ENCODE measurements around the gene LHPP. TPM values are rescaled to one million over a fixed set of nuclear protein-coding genes. Genes with fewer than 3 reads are reported as not detected.
A peak's percentile ranks its signal among the peaks of the same experiment; 100 is the strongest.

LHPP gene
- total and polyA plus RNA-seq, 10 donors: 16.8 to 36.8 (median 23.5) TPM

GRCh38 chr10:124508907-124509454 lies 47.4 kb downstream of the LHPP start:
- Histone ChIP-seq H3K9me3 (no peaks in the 10 kb centered on the region), H3K36me3 (peaks cover 0 to 17% (median 0%) of the 10 kb centered on the region in 6 donors), H3K27ac (no peak overlapping the region), H3K27me3 (replicated peaks in 1 of 7) (no peaks in the 10 kb centered on the region), H3K4me3 (no peak overlapping the region), H3K4me1 (no peaks in the 10 kb centered on the region)
- DNase-seq: no peak
- 85 to 94% (median 91%) methylated on average over 5 of the region's 5 CpGs for WGBS, 5 donors
- TF ChIP-seq POLR2A (IDR thresholded peaks at IDR 0.05): no peak
- TF ChIP-seq, protein P1, sequence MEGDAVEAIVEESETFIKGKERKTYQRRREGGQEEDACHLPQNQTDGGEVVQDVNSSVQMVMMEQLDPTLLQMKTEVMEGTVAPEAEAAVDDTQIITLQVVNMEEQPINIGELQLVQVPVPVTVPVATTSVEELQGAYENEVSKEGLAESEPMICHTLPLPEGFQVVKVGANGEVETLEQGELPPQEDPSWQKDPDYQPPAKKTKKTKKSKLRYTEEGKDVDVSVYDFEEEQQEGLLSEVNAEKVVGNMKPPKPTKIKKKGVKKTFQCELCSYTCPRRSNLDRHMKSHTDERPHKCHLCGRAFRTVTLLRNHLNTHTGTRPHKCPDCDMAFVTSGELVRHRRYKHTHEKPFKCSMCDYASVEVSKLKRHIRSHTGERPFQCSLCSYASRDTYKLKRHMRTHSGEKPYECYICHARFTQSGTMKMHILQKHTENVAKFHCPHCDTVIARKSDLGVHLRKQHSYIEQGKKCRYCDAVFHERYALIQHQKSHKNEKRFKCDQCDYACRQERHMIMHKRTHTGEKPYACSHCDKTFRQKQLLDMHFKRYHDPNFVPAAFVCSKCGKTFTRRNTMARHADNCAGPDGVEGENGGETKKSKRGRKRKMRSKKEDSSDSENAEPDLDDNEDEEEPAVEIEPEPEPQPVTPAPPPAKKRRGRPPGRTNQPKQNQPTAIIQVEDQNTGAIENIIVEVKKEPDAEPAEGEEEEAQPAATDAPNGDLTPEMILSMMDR (IDR thresholded peaks at IDR 0.05 in 8 of 11, conservative IDR thresholded peaks at IDR 0.05 in 3 of 11): no peak
- intact Hi-C loops (cut with DNase I; ENCODE audit: low total_unique reads): no loop called here

- TF ChIP-seq, protein P1 (IDR thresholded peaks at IDR 0.05 in 8 of 11, conservative IDR thresholded peaks at IDR 0.05 in 3 of 11): no peak
- TF ChIP-seq POLR2A (IDR thresholded peaks at IDR 0.05) (no peak), POLR2AphosphoS5 (IDR thresholded peaks at IDR 0.05) (no peak)
- intact Hi-C loops (cut with DNase I; ENCODE audit: low total_unique reads): no loop called here
- H3K4me1 ChIP-seq: no peaks in the 10 kb centered on the region
- WGBS, 5 donors: 91 to 95% (median 93%) methylated on average over 27 of the region's 27 CpGs
- no peak overlapping the region for H3K4me3 ChIP-seq
- no peaks in the 10 kb centered on the region for H3K27me3 ChIP-seq (replicated peaks in 1 of 7)
- H3K27ac ChIP-seq: no peak overlapping the region
- H3K9me3 ChIP-seq: no peaks in the 10 kb centered on the region
- peaks cover 0 to 17% (median 0%) of the 10 kb centered on the region in 6 donors for H3K36me3 ChIP-seq
- DNase-seq: no peak
These were observed 48.4 kb downstream of the LHPP start for GRCh38 chr10:124509880-124510632.

DNA sequence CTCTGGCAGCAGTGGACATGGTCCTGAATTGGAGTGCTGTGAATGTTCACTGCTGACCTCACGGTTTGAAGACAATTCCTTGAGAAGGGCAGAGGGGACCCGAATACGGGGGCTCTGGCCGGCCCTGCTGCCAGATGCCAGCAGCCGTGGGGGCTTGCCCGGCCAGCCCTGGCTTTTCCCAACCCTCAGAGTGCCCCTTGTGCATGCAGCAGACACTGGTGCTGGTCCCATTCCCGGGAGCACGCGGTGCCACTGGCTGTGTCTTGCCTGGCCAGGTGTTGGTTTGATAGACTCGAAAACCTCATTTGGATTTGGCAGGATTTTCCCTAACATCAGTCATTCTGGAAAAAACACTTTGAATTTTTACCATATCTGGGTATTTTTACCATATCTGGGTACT lies 49.1 kb downstream of the LHPP start:
- H3K9me3 ChIP-seq: no peaks in the 10 kb centered on the region
- no peak overlapping the region for H3K4me3 ChIP-seq
- WGBS, 5 donors: 91 to 95% (median 92%) methylated on average over 10 of the region's 10 CpGs
- DNase-seq: no peak
- H3K27me3 ChIP-seq (replicated peaks in 1 of 7): no peaks in the 10 kb centered on the region
- no peaks in the 10 kb centered on the region for H3K4me1 ChIP-seq
- H3K36me3 ChIP-seq: peaks cover 0 to 17% (median 0%) of the 10 kb centered on the region in 6 donors
- no peak overlapping the region for H3K27ac ChIP-seq
- intact Hi-C loops (cut with DNase I; ENCODE audit: low total_unique reads): no loop called here
- no peak for TF ChIP-seq POLR2A (IDR thresholded peaks at IDR 0.05)
- TF ChIP-seq, protein P1 (IDR thresholded peaks at IDR 0.05 in 8 of 11, conservative IDR thresholded peaks at IDR 0.05 in 3 of 11): no peak
- no peak for TF ChIP-seq POLR2AphosphoS5 (IDR thresholded peaks at IDR 0.05)

- no peak overlapping the region for H3K4me3 ChIP-seq
- no peak overlapping the region for H3K27ac ChIP-seq
- H3K36me3 ChIP-seq: peaks cover 0 to 17% (median 0%) of the 10 kb centered on the region in 6 donors
- TF ChIP-seq POLR2AphosphoS5 (IDR thresholded peaks at IDR 0.05): no peak
- TF ChIP-seq, protein P1 (IDR thresholded peaks at IDR 0.05 in 8 of 11, conservative IDR thresholded peaks at IDR 0.05 in 3 of 11): no peak
- TF ChIP-seq POLR2A (IDR thresholded peaks at IDR 0.05): no peak
- DNase-seq: peak; percentile 48
- intact Hi-C loops (cut with DNase I; ENCODE audit: low total_unique reads): no loop called here
- no peaks in the 10 kb centered on the region for H3K9me3 ChIP-seq
- H3K4me1 ChIP-seq: no peaks in the 10 kb centered on the region
- no peaks in the 10 kb centered on the region for H3K27me3 ChIP-seq (replicated peaks in 1 of 7)
- 79 to 89% (median 82%) methylated on average over 16 of the region's 16 CpGs for WGBS, 5 donors
These were observed 49.8 kb downstream of the LHPP start for GRCh38 chr10:124511205-124512039.

Measured in spleen (tissue), 11 donors.